HEK293 (cell line): ENCODE measurements around the gene AFAP1L2.

Source experiments
- CTCF ChIA-PET: fragments of 350-600 bp; formaldehyde crosslinking; extraction: SDS; loops from one replicate; lab custom pipeline; 2021; ENCODE audit warnings: antibody characterized with exemption; lab: Yijun Ruan, JAX
- POLR2A ChIA-PET: fragments of 300-600 bp; formaldehyde crosslinking; extraction: SDS; loops from one replicate; lab custom pipeline; 2020; ENCODE audit warnings: antibody characterized with exemption, inconsistent platforms; lab: Yijun Ruan, JAX
- H3K27ac ChIP-seq: fragments of 200-500 bp; sonication (Bioruptor generic); 2 replicates; pipeline ENCODE4 v1.5.1; 2014; ENCODE audit warnings: low read depth, low read length, control low read depth, inconsistent platforms; ENCODE audit errors: extremely low read depth
- H3K36me3 ChIP-seq, 2 experiments: fragments of 200-500 bp in 1 of 2; sonication (Bioruptor generic) in 1 of 2; 1 replicate in 1 of 2; 2 replicates in 1 of 2; pipeline ENCODE4 v1.5.1; 2014 to 2017; ENCODE audit warnings: inconsistent platforms in 2 of 2, low read length in 2 of 2; ENCODE audit not compliant: control insufficient read depth in 2 of 2, insufficient read depth in 1 of 2
- H3K4me1 ChIP-seq: fragments of 200-500 bp; sonication (Bioruptor generic); 2 replicates; pipeline ENCODE4 v1.5.1; 2014; ENCODE audit warnings: mild to moderate bottlenecking, low read length, inconsistent platforms; ENCODE audit not compliant: control insufficient read depth, insufficient read depth
- H3K4me3 ChIP-seq: 2 replicates; pipeline ENCODE4 v1.5.1; 2011; ENCODE audit warnings: low read depth, mild to moderate bottlenecking, control low read depth, low read length, moderate library complexity
- H3K9me3 ChIP-seq: fragments of 200-500 bp; sonication (Bioruptor generic); 2 replicates; pipeline ENCODE4 v1.5.1; 2014; ENCODE audit warnings: low read depth, low read length, inconsistent platforms; ENCODE audit not compliant: control insufficient read depth, insufficient read depth
- EGR2 ChIP-seq: fragments of 450-650 bp; formaldehyde crosslinking; IDR thresholded peaks from 2 replicates; pipeline ENCODE4 v1.5.1; 2016; ENCODE audit warnings: low read depth, missing biosample characterization, missing genetic modification characterization
- HOXA7 ChIP-seq: sonication (generic); formaldehyde crosslinking; IDR thresholded peaks from 2 replicates; pipeline ENCODE4 v1.8.1; 2022; ENCODE audit warnings: missing genetic modification reagents, borderline replicate concordance
- MYNN ChIP-seq: fragments of 450-650 bp; formaldehyde crosslinking; IDR thresholded peaks from 2 replicates; pipeline ENCODE4 v1.5.1; 2016; ENCODE audit warnings: missing biosample characterization, missing genetic modification characterization, borderline replicate concordance
- OSR2 ChIP-seq: fragments of 450-650 bp; formaldehyde crosslinking; IDR thresholded peaks from 2 replicates; pipeline ENCODE4 v1.5.1; 2016; ENCODE audit warnings: missing biosample characterization, missing genetic modification characterization
- SETDB1 ChIP-seq: IDR thresholded peaks from one replicate; pipeline ENCODE4 v1.6.1; 2017; ENCODE audit warnings: mild to moderate bottlenecking, low read length, moderate library complexity, mixed read lengths; ENCODE audit not compliant: insufficient read length
- ZNF114 ChIP-seq: fragments of 450-650 bp; formaldehyde crosslinking; IDR thresholded peaks from 2 replicates; pipeline ENCODE4 v1.5.0; 2017; ENCODE audit warnings: missing biosample characterization, missing genetic modification characterization
- ZNF138 ChIP-seq: fragments of 450-650 bp; formaldehyde crosslinking; IDR thresholded peaks from 2 replicates; pipeline ENCODE4 v1.5.1; 2016; ENCODE audit warnings: missing biosample characterization, missing genetic modification characterization, borderline replicate concordance
- ZNF175 ChIP-seq: fragments of 450-650 bp; formaldehyde crosslinking; IDR thresholded peaks from 2 replicates; pipeline ENCODE4 v1.5.1; 2016; ENCODE audit warnings: missing biosample characterization, missing genetic modification characterization
- ZNF23 ChIP-seq: fragments of 450-650 bp; formaldehyde crosslinking; IDR thresholded peaks from 2 replicates; pipeline ENCODE4 v1.5.1; 2016; ENCODE audit warnings: missing biosample characterization, missing genetic modification characterization, borderline replicate concordance
- ZNF24 ChIP-seq: fragments of 450-650 bp; formaldehyde crosslinking; IDR thresholded peaks from 2 replicates; pipeline ENCODE4 v1.5.1; 2016; ENCODE audit warnings: missing biosample characterization, missing genetic modification characterization
- ZNF248 ChIP-seq: fragments of 450-650 bp; formaldehyde crosslinking; IDR thresholded peaks from 2 replicates; pipeline ENCODE4 v1.5.1; 2017; ENCODE audit warnings: missing biosample characterization, missing genetic modification characterization
- ZNF354C ChIP-seq: fragments of 450-650 bp; formaldehyde crosslinking; IDR thresholded peaks from 2 replicates; pipeline ENCODE4 v1.5.1; 2016; ENCODE audit warnings: missing biosample characterization, missing genetic modification characterization, low read depth, borderline replicate concordance
- ZNF394 ChIP-seq: fragments of 450-650 bp; formaldehyde crosslinking; IDR thresholded peaks from 2 replicates; pipeline ENCODE4 v1.5.1; 2016; ENCODE audit warnings: missing biosample characterization, missing genetic modification characterization, mild to moderate bottlenecking, moderate library complexity, borderline replicate concordance
- ZNF404 ChIP-seq: fragments of 450-650 bp; formaldehyde crosslinking; IDR thresholded peaks from 2 replicates; pipeline ENCODE4 v1.5.1; 2017; ENCODE audit warnings: missing biosample characterization, missing genetic modification characterization
- ZNF660 ChIP-seq: fragments of 450-650 bp; IDR thresholded peaks from 2 replicates; pipeline ENCODE4 v1.5.1; 2018; ENCODE audit warnings: missing biosample characterization, mild to moderate bottlenecking, missing genetic modification characterization
- ZNF670 ChIP-seq: fragments of 450-650 bp; formaldehyde crosslinking; IDR thresholded peaks from 2 replicates; pipeline ENCODE4 v1.5.1; 2016; ENCODE audit warnings: missing biosample characterization, missing genetic modification characterization, low read depth
- ZNF785 ChIP-seq: fragments of 450-650 bp; formaldehyde crosslinking; IDR thresholded peaks from 2 replicates; pipeline ENCODE4 v1.5.1; 2016; ENCODE audit warnings: missing biosample characterization, missing genetic modification characterization
- ZNF843 ChIP-seq: fragments of 450-650 bp; formaldehyde crosslinking; IDR thresholded peaks from 2 replicates; pipeline ENCODE4 v1.5.1; 2016; ENCODE audit warnings: missing biosample characterization, missing genetic modification characterization
- TF ChIP-seq, protein P1 (sequence below): fragments of 450-650 bp; formaldehyde crosslinking; IDR thresholded peaks from 2 replicates; pipeline ENCODE4 v1.5.1; 2017; ENCODE audit warnings: missing biosample characterization, missing genetic modification characterization
- TF ChIP-seq, protein P2 (sequence below): fragments of 450-650 bp; formaldehyde crosslinking; IDR thresholded peaks from 2 replicates; pipeline ENCODE4 v1.5.1; 2017; ENCODE audit warnings: missing biosample characterization, mild to moderate bottlenecking, missing genetic modification characterization, moderate library complexity
- TF ChIP-seq, protein P3 (sequence below): fragments of 450-650 bp; formaldehyde crosslinking; IDR thresholded peaks from 2 replicates; pipeline ENCODE4 v1.5.1; 2016; ENCODE audit warnings: missing biosample characterization, missing genetic modification characterization
- TF ChIP-seq, protein P4 (sequence below): fragments of 450-650 bp; formaldehyde crosslinking; IDR thresholded peaks from 2 replicates; pipeline ENCODE4 v1.5.1; 2016; ENCODE audit warnings: missing biosample characterization, missing genetic modification characterization
- TF ChIP-seq, protein P5 (sequence below): fragments of 450-650 bp; formaldehyde crosslinking; IDR thresholded peaks from 2 replicates; pipeline ENCODE4 v1.5.1; 2016; ENCODE audit warnings: missing biosample characterization, missing genetic modification characterization

AFAP1L2 gene

DNA sequence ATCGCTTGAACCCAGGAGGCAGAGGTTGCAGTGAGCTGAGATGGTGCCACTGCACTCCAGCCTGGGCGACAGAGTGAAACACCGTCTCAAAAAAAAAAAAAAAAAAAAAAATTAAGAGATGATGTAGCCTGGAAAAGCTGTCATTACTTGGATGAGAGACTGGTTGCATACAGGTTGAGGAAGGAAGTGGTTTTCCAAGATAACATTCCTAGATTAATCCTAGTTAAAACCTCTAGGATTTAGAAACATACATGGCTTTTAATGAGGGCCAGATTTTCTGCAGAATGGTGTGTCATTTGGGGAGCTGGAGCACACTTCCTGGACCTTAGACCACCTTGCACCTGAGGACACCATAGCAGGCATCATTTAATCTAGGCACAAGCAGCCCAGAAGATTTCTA is 147.5 kb downstream of the AFAP1L2 start:
- CTCF ChIA-PET = no interaction called here
- TF ChIP-seq, protein P1, sequence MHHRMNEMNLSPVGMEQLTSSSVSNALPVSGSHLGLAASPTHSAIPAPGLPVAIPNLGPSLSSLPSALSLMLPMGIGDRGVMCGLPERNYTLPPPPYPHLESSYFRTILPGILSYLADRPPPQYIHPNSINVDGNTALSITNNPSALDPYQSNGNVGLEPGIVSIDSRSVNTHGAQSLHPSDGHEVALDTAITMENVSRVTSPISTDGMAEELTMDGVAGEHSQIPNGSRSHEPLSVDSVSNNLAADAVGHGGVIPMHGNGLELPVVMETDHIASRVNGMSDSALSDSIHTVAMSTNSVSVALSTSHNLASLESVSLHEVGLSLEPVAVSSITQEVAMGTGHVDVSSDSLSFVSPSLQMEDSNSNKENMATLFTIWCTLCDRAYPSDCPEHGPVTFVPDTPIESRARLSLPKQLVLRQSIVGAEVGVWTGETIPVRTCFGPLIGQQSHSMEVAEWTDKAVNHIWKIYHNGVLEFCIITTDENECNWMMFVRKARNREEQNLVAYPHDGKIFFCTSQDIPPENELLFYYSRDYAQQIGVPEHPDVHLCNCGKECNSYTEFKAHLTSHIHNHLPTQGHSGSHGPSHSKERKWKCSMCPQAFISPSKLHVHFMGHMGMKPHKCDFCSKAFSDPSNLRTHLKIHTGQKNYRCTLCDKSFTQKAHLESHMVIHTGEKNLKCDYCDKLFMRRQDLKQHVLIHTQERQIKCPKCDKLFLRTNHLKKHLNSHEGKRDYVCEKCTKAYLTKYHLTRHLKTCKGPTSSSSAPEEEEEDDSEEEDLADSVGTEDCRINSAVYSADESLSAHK (tag by site-specific recombination) = no peak
- TF ChIP-seq ZNF404 (no peak), ZNF660 (tag by site-specific recombination) (no peak), ZNF24 (tag by site-specific recombination) (no peak), ZNF23 (tag by site-specific recombination) (no peak), ZNF114 (tag by site-specific recombination) (no peak), MYNN (no peak), ZNF785 (tag by site-specific recombination) (no peak), ZNF175 (tag by site-specific recombination) (no peak), ZNF394 (tag by site-specific recombination) (no peak), ZNF843 (no peak), ZNF670 (no peak), ZNF138 (no peak)
- TF ChIP-seq, protein P2, sequence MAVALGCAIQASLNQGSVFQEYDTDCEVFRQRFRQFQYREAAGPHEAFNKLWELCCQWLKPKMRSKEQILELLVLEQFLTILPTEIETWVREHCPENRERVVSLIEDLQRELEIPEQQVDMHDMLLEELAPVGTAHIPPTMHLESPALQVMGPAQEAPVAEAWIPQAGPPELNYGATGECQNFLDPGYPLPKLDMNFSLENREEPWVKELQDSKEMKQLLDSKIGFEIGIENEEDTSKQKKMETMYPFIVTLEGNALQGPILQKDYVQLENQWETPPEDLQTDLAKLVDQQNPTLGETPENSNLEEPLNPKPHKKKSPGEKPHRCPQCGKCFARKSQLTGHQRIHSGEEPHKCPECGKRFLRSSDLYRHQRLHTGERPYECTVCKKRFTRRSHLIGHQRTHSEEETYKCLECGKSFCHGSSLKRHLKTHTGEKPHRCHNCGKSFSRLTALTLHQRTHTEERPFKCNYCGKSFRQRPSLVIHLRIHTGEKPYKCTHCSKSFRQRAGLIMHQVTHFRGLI (tag by site-specific recombination) = no peak
- TF ChIP-seq, protein P3, sequence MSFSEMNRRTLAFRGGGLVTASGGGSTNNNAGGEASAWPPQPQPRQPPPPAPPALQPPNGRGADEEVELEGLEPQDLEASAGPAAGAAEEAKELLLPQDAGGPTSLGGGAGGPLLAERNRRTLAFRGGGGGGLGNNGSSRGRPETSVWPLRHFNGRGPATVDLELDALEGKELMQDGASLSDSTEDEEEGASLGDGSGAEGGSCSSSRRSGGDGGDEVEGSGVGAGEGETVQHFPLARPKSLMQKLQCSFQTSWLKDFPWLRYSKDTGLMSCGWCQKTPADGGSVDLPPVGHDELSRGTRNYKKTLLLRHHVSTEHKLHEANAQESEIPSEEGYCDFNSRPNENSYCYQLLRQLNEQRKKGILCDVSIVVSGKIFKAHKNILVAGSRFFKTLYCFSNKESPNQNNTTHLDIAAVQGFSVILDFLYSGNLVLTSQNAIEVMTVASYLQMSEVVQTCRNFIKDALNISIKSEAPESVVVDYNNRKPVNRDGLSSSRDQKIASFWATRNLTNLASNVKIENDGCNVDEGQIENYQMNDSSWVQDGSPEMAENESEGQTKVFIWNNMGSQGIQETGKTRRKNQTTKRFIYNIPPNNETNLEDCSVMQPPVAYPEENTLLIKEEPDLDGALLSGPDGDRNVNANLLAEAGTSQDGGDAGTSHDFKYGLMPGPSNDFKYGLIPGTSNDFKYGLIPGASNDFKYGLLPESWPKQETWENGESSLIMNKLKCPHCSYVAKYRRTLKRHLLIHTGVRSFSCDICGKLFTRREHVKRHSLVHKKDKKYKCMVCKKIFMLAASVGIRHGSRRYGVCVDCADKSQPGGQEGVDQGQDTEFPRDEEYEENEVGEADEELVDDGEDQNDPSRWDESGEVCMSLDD = no peak
- TF ChIP-seq, protein P4, sequence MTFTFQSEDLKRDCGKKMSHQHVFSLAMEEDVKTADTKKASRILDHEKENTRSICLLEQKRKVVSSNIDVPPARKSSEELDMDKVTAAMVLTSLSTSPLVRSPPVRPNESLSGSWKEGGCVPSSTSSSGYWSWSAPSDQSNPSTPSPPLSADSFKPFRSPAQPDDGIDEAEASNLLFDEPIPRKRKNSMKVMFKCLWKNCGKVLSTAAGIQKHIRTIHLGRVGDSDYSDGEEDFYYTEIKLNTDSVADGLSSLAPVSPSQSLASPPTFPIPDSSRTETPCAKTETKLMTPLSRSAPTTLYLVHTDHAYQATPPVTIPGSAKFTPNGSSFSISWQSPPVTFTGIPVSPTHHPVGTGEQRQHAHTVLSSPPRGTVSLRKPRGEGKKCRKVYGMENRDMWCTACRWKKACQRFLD (tag by site-specific recombination) = no peak
- POLR2A ChIA-PET = no interaction called here
- Histone ChIP-seq H3K36me3 (no peaks in the 10 kb centered on the region), H3K27ac (no peak overlapping the region), H3K9me3 (no peaks in the 10 kb centered on the region), H3K4me1 (peaks cover 4% of the 10 kb centered on the region; the same call in 1 of the 2 replicates), H3K4me3 (no peak overlapping the region)

DNA sequence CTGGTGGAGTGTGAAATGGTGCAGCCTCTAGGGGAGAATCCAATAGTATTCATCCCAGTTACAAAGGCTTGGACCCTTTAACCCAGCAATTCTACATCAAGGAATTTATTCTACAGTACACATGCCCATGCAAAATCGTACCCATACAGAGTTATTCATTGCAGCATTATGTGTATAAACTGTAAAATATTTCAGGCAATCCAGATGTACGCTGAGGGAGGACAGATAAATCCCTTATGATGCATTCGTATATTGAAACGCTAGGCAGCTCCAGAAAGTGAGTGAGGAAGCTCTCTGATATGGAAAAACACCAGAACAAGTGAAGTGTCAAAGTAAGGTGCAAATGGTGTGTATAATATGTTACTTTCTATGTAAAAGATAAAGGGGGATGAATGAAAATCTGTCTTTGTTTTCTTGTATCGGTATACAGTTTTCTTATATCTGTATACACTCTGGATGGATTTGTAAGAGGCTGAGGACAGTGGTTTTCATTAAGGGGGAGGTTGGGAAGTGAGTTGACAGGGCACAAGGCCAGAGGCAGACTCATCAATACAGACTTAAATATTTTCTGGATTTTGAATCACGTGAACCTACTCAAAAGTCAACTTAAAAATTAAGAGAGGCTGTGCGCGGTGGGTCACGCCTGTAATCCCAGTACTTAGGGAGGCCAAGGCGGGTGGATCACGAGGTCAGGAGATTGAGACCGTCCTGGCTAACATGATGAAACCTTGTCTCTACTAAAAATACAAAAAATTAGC is 148.1 kb downstream of the AFAP1L2 start:
- Histone ChIP-seq H3K4me3 (no peak overlapping the region), H3K36me3 (no peaks in the 10 kb centered on the region), H3K4me1 (peaks cover 4% of the 10 kb centered on the region; the same call in 1 of the 2 replicates), H3K9me3 (no peaks in the 10 kb centered on the region), H3K27ac (no peak overlapping the region)
- ChIA-PET CTCF (no interaction called here), POLR2A (no interaction called here)
- TF ChIP-seq EGR2 (tag by site-specific recombination) (no peak), ZNF354C (tag by site-specific recombination) (no peak), ZNF248 (no peak), OSR2 (tag by site-specific recombination) (no peak), ZNF114 (tag by site-specific recombination) (no peak), SETDB1 (no peak), HOXA7 (CRISPR knock-in tag) (no peak)
- TF ChIP-seq, protein P4 (tag by site-specific recombination) = no peak
- TF ChIP-seq, protein P5, sequence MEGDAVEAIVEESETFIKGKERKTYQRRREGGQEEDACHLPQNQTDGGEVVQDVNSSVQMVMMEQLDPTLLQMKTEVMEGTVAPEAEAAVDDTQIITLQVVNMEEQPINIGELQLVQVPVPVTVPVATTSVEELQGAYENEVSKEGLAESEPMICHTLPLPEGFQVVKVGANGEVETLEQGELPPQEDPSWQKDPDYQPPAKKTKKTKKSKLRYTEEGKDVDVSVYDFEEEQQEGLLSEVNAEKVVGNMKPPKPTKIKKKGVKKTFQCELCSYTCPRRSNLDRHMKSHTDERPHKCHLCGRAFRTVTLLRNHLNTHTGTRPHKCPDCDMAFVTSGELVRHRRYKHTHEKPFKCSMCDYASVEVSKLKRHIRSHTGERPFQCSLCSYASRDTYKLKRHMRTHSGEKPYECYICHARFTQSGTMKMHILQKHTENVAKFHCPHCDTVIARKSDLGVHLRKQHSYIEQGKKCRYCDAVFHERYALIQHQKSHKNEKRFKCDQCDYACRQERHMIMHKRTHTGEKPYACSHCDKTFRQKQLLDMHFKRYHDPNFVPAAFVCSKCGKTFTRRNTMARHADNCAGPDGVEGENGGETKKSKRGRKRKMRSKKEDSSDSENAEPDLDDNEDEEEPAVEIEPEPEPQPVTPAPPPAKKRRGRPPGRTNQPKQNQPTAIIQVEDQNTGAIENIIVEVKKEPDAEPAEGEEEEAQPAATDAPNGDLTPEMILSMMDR (tag by site-specific recombination) = no peak
